HG02623 (cell line): ENCODE results near the gene LRRC8E.
"Not testable (repeated sequence)": the region's sequence is repeated elsewhere in the genome, so short reads cannot be mapped to it uniquely, and the experiment has no call there.

Experiments used
- ATAC-seq: cut with Tn5 transposase; IDR thresholded peaks from one replicate; pipeline ENCODE4 v1.9.1; 2021; ENCODE audit warnings: moderate library complexity; ENCODE audit not compliant: unreplicated experiment

LRRC8E gene

GRCh38 chr19:7853770-7854128 lies 34.6 kb upstream of the LRRC8E start:
- no peak for ATAC-seq

DNA sequence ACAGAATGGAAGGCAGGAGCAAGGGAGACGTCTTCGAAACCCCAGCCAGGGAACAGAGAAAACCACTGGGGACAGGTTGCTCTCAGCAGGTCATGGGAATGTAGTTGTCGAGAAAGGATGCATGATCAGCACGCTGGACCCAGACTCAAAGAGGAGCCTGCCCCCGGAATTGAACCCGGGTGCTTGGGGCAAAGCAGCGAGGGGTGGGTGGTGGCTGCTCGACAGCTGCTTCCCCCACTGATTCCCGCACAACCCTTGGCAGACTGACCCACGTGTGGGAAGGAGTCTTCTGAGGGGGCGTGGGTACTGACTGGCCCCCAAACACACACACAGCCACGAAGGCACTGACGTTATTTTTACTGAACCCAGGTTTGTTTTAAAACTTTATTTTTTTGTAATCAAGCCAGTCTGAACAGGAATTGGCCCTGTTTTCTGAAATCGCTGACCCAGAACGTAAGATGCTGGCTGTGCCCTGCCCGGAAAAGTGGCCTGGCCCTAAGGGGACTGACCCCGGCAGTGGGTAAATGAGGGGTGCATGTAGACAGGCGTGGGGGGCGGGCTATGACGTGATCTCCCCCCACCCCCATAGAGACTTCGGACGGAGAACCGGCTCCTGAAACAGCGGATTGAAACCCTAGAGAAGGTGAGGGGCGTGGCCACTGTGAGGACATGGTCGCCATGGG lies 32.7 kb upstream of the LRRC8E start:
- ATAC-seq: no peak

DNA sequence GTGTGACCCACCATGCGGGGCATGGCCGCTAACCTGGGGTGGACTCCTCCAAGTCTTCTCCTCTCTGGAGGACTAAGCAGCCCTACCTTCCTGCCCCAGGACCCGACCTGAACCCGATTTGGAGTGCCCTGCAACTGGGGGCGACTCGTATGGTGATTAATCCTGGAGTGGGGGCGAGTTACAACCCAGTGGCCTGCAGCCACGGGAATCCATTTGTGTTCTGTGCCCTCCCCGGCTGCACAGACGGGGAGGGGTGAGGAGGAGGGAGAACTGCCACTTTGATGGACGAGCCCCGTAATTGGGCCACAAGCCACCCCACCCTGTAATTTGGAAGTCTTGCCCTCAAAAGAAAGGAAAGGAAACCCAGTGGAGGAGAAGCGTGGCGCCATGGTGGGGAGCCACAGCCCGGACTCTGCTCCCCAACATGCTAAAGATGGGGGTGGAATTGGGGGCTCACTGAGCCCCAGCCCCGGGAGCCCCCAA lies 32.2 kb upstream of the LRRC8E start:
- no peak for ATAC-seq

DNA sequence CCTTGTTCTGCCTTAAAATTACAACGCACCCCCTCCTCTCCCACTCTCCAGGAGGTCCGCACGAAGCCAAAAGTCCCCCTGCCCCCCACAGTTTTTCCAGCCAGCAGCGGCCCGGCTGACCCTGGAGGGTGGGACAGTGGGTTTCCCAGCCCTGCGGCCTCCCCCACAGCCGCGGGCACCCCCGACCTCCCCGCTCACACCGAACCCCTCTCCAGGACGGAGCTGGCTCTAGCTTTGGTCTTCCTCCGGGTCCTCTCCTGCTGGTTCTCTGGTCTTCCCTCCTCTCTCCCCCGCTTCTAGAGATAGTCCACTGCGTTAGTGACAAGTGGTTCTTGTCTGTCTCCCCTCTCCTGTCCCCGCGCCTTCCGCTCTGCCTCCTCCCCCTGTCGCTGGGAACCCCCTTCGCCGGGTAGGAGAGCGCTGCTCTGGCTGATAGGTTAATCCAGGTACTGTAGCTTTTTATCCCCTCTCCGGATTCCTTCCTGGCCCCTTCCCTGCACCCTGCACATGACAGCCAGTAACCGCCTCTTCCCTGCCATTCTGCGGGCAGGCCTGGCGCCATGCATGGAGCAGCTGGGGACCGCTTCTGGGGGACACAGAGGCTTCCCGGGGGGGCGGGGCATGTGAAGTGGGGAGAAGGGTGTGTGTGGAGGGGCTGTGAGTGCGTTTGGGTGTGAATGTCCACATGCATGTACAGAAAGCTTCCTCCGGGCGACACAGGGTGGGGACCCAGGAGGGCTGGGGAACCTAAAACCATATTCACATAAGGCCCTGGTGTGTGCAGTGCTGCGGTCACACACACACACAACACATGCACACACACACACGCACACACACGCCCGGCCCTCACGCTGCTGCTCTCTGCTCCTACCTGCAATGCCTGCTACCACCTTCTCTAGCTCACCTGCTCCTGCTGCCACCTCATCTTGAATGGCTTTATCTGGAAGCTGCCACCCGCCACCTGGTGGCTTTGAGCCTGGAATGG lies 31.3 kb upstream of the LRRC8E start:
- ATAC-seq: no peak

DNA sequence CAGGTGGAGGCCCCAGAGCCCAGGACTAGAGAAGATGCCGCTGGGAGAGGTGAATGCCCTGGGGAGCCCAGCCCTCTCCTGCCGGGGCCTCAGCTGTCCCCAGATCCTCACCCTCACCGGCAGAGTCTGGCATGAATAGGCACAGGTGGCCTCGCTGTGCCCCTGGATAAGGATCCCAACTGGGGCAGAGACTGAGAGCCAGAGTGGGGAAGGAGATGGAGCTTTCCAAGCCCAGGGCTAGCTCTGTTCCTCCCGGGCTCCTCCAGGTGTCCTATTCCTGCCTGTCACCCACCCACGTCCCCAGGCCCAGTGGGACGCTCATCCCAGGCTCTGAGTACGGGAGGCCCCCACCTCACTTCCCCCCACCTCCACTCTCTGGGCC lies 30.6 kb upstream of the LRRC8E start:
- no peak for ATAC-seq

- ATAC-seq: no peak
Measured at GRCh38 chr19:7858109-7858770, 30.1 kb upstream of the LRRC8E start.

DNA sequence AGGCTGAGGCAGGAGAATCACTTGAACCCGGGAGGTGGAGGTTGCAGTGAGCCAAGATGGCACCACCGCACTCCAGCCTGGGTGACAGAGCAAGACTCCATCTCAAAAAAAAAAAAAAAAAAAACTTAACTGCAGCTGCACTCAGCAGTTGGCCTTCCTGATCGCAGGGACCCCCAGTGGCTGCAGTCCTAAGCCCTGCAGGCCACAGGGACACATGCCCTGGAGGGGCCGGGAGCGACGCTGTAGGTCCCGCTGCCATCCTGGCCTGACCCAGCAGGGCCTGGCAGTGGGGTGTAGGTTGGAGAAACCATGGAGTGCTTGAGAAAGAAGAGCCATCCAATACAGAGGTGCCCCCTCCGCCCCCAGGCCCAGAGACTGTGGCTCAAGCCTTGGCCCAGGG lies 29.2 kb upstream of the LRRC8E start:
- ATAC-seq: not testable (repeated sequence)

DNA sequence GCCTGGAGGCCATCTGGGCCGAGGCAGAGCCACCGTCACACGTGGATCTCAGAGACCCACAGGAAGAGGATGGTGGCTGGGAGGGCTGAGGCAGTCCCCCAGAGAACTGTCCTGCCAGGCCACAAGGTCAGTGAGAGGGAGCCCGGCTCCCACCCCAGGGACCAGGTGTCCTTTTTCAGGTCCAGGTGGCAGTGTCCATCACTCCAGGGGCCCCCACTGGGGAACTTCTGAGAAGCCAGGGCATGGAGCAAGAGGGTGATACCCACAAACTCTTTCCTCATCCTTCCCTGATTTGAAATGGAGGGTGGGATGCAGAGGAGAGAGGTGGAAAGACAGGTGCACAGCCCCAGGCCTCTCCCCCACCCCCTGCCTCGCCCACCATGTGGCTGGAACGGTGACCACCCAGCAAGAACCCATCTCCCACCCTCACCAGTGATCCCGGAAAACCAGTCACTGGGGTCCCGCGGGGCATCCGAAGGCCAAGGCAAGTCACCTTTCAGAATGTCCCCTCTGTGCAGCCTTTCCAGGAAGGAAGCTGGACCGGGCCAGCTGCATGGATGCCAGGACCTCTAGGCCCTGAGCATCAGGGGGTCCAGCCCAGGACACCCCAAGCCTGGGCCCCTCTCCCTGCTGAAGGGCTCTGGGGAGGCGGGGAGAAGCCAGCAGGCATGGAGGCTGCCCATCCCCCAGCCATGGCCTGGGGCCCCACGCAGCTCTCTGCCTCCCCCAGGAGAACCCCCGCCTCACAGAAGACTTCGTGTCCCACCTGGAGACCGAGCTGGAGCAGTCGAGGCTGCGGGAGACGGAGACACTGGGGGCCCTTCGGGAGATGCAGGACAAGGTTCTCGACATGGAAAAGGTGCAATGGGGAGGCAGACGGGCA lies 28.2 kb upstream of the LRRC8E start:
- ATAC-seq: no peak

- no peak for ATAC-seq
Measured at GRCh38 chr19:7860714-7861618, 27.3 kb upstream of the LRRC8E start.

DNA sequence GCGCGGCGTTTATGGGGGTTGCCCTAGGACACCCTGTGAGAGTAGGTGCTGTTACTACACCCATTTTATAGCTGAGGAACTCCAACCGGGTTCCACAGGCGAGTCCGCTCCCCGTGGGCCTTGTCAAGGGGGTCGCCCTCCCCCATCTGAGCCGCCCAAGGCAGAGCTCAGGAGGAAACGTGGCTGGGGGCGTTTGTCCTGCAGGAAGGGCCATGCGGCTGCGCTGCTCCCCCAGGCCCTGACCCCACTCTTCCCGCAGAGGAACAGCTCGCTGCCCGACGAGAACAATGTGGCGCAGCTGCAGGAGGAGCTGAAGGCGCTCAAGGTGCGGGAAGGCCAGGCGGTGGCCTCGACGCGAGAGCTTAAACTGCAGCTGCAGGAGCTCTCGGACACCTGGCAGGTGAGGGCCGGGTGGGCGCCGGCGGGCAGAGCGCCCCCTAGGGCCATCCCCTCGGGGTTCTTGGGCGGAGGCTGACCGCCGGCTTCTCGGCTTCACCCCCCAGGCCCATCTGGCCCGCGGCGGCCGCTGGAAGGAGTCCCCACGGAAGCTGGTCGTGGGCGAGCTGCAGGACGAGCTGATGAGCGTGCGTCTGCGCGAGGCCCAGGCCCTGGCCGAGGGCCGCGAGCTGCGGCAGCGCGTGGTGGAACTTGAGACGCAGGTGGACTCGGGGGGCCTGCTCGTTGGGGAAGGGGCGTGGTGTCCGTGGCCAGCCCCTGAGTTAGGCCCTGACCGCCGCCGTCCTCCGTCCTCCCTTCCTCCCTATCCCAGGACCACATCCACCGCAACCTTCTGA lies 26.5 kb upstream of the LRRC8E start:
- no peak for ATAC-seq

- no peak for ATAC-seq
Measured at GRCh38 chr19:7862413-7862951, 25.8 kb upstream of the LRRC8E start.

GRCh38 chr19:7863157-7863970 lies 24.9 kb upstream of the LRRC8E start:
- ATAC-seq: no peak

GRCh38 chr19:7863971-7864689 lies 24.2 kb upstream of the LRRC8E start:
- no peak for ATAC-seq

DNA sequence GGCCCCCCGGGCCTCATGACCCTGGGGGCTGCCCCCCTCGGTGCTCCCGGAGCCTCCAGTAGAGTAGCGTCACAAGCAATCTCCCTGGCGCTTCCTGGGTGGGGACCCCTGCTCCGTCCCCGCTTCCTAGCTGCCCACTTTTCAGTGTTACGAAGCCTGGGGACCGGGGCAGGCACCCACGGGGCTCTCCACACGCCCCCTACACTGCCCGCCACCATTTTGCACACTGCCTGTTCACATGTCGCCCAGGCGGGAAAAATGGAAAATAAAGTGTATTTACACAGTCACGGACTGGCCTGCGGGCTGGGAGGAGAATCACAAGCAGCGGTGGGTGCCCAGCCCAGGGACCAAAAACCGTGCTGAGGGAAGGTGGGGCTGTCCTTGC lies 23.6 kb upstream of the LRRC8E start:
- no peak for ATAC-seq

DNA sequence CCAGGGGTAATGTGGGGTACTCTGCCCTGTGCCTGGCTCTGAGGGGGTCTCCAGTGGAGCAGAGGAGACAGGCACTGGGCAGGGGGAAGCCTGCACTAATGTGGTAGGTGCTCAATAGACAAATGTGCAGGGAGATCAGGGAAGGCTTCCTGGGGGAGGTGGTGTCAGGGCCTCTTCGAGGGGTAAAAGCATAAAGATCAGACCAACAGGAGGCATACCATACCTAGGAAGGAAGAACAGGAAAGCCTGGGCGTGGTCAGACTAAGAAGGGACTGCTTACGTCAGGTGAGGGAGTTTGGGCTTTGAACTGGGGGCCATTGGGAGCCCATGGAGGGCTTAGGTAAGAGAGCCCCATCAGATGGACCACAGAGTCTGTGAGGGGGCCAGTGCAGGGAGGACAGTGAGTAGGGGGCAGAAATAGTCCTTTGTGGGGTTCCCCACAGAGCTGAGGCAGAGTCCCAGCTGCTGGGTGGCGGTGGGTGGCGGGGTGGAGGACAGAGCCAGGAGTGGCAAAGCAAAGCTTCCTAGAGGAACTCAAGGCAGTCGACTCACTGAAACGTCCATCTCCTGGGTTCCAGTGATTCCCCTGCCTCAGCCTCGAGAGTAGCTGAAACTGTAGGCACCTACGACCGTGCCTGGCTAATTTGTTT lies 22.9 kb upstream of the LRRC8E start:
- no peak for ATAC-seq

GRCh38 chr19:7866399-7867091 lies 21.8 kb upstream of the LRRC8E start:
- ATAC-seq: no peak
